ENCODE data around the gene DHX9.
"Not testable (repeated sequence)": the region's sequence is repeated elsewhere in the genome, so short reads cannot be mapped to it uniquely, and the experiment has no call there.

The DHX9 gene

DNA sequence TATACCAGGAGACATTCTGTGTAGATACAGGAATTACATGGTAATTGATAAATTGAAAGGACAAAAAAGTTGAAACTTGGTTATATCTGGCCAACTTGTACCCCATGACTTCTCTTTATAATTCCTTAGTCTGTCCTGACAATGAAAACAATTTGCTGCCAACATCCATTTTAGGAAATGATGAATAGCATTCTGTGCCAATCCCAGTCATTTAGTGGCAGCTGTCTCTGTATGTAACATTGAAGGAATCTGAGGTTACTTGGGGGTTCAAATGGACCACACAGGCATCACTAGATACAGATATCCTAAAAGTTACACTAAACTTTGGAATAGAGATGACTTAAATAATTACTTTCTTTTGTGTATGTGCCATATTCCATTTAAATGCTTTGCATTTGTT lies 38.2 kb downstream of the DHX9 start:
- TF ChIP-seq TAF1 (IDR thresholded peaks at IDR 0.05; ENCODE audit: low read depth, low read length) (no peak), POLR2A (IDR thresholded peaks at IDR 0.05; ENCODE audit: low read depth, low read length) (no peak), SPI1 (IDR thresholded peaks at IDR 0.05; ENCODE audit: low read depth, low read length) (no peak), PAX5 (IDR thresholded peaks at IDR 0.05; ENCODE audit: insufficient read depth, low read length, severe bottlenecking) (no peak)
- DNase-seq (ENCODE audit: insufficient read length, low spot score) (no peak), FAIRE-seq (no peak)

GRCh38 chr1:182877842-182878241 lies 38.7 kb downstream of the DHX9 start:
- DNase-seq (ENCODE audit: insufficient read length, low spot score) (no peak), FAIRE-seq (no peak)
- no peak for TF ChIP-seq PAX5 (IDR thresholded peaks at IDR 0.05; ENCODE audit: insufficient read depth, low read length, severe bottlenecking)
- no peak for TF ChIP-seq POLR2A (IDR thresholded peaks at IDR 0.05; ENCODE audit: low read depth, low read length)
- no peak for TF ChIP-seq SPI1 (IDR thresholded peaks at IDR 0.05; ENCODE audit: low read depth, low read length)
- TF ChIP-seq POU2F2 (IDR thresholded peaks at IDR 0.05; ENCODE audit: low read depth, low read length): no peak
- TF ChIP-seq TAF1 (IDR thresholded peaks at IDR 0.05; ENCODE audit: low read depth, low read length): no peak
- no peak for TF ChIP-seq POLR2AphosphoS5 (IDR thresholded peaks at IDR 0.05; ENCODE audit: low read depth, low read length)

DNA sequence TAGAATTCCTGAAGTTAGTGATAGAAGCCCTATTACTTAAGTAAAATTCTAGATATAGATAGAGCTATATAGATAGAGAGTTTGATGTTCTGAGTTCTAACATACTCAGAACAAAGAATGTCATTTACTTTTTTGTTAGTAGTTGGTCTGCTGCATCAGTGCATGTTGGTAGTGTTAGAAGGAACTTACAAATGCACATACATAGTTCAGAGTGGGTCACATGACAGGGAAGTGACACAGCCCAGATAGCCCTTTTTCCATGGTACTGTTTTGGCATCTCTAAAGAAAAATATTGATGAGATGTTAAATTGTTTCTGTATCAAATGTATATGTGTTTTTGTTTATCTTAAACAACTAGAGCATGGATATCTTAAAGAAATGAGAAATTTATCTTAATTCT lies 45.7 kb downstream of the DHX9 start:
- FAIRE-seq (no peak), DNase-seq (ENCODE audit: insufficient read length, low spot score) (no peak)
- no peak for TF ChIP-seq POU2F2 (IDR thresholded peaks at IDR 0.05; ENCODE audit: low read depth, low read length)
- TF ChIP-seq TAF1 (IDR thresholded peaks at IDR 0.05; ENCODE audit: low read depth, low read length): no peak
- no peak for TF ChIP-seq PAX5 (IDR thresholded peaks at IDR 0.05; ENCODE audit: insufficient read depth, low read length, severe bottlenecking)
- no peak for TF ChIP-seq SPI1 (IDR thresholded peaks at IDR 0.05; ENCODE audit: low read depth, low read length)
- TF ChIP-seq POLR2AphosphoS5 (IDR thresholded peaks at IDR 0.05; ENCODE audit: low read depth, low read length): no peak
- no peak for TF ChIP-seq POLR2A (IDR thresholded peaks at IDR 0.05; ENCODE audit: low read depth, low read length)

DNA sequence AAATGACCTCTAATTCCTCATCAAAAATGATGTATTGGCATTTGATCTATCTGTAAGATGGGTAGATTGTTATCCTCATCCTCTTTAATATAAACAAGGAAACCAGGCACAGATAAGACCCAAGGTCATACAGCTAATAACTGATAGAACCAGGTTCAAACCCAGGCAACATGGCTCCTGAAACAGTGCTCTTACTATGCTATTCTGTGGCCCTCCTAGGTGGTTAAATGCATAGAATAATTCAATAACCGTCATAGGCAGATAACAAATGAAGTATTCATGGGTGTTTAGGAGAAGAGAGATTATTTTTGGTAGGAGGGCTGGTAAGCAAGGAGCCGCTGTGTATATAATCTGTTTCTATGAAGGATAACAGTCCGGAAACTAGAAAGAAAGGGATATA lies 46.4 kb downstream of the DHX9 start:
- no peak for FAIRE-seq
- no peak for DNase-seq (ENCODE audit: insufficient read length, low spot score)
- TF ChIP-seq TAF1 (IDR thresholded peaks at IDR 0.05; ENCODE audit: low read depth, low read length): no peak
- no peak for TF ChIP-seq SPI1 (IDR thresholded peaks at IDR 0.05; ENCODE audit: low read depth, low read length)
- no peak for TF ChIP-seq POLR2A (IDR thresholded peaks at IDR 0.05; ENCODE audit: low read depth, low read length)
- no peak for TF ChIP-seq PAX5 (IDR thresholded peaks at IDR 0.05; ENCODE audit: insufficient read depth, low read length, severe bottlenecking)
- no peak for TF ChIP-seq POLR2AphosphoS5 (IDR thresholded peaks at IDR 0.05; ENCODE audit: low read depth, low read length)
- no peak for TF ChIP-seq POU2F2 (IDR thresholded peaks at IDR 0.05; ENCODE audit: low read depth, low read length)

DNA sequence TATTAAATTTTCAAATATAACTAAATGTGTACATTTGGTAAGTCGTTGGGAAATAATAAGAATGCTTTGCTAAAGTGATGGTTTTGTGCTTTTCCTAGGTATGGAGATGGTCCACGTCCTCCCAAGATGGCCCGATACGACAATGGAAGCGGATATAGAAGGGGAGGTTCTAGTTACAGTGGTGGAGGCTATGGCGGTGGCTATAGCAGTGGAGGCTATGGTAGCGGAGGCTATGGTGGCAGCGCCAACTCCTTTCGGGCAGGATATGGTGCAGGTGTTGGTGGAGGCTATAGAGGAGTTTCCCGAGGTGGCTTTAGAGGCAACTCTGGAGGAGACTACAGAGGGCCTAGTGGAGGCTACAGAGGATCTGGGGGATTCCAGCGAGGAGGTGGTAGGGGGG lies 47.8 kb downstream of the DHX9 start:
- FAIRE-seq: no peak
- TF ChIP-seq PAX5 (IDR thresholded peaks at IDR 0.05; ENCODE audit: insufficient read depth, low read length, severe bottlenecking) (no peak), SPI1 (IDR thresholded peaks at IDR 0.05; ENCODE audit: low read depth, low read length) (no peak), POLR2AphosphoS5 (IDR thresholded peaks at IDR 0.05; ENCODE audit: low read depth, low read length) (no peak), TAF1 (IDR thresholded peaks at IDR 0.05; ENCODE audit: low read depth, low read length) (no peak), POU2F2 (IDR thresholded peaks at IDR 0.05; ENCODE audit: low read depth, low read length) (no peak), POLR2A (IDR thresholded peaks at IDR 0.05; ENCODE audit: low read depth, low read length) (no peak)
- no peak for DNase-seq (ENCODE audit: insufficient read length, low spot score)

- DNase-seq (ENCODE audit: insufficient read length, low spot score): no peak
- no peak for FAIRE-seq
- TF ChIP-seq POLR2AphosphoS5 (IDR thresholded peaks at IDR 0.05; ENCODE audit: low read depth, low read length) (peak; percentile 55; the same call in 1 of the 2 replicates), POLR2A (IDR thresholded peaks at IDR 0.05; ENCODE audit: low read depth, low read length) (peak; percentile 45; the same call in 1 of the 2 replicates), TAF1 (IDR thresholded peaks at IDR 0.05; ENCODE audit: low read depth, low read length) (no peak)
Observed at GRCh38 chr1:182888736-182889531, 49.8 kb downstream of the DHX9 start.

DNA sequence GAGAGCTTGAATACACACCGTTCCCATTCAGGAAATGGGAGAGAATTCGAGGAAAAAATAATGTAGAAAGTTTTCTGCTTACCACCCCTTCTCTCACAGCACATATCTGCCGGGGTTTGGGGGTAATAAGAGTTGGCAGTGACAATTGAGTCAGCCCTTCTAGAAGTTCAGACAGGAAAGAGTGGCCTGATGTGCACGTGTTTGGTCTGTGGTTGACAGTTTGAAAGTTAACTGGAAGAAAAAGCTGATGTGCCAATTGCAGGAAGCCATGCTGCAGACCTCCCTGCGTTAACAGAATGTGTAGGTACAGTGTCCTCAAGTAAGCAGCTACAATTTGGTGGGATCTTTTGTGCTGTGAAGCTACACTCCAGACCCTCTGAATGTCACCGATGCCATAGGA lies 50.9 kb downstream of the DHX9 start:
- FAIRE-seq (peak; percentile 72), DNase-seq (ENCODE audit: insufficient read length, low spot score) (no peak)
- no peak for TF ChIP-seq SPI1 (IDR thresholded peaks at IDR 0.05; ENCODE audit: low read depth, low read length)
- peak; percentile 63; the same call in 1 of the 2 replicates for TF ChIP-seq POLR2AphosphoS5 (IDR thresholded peaks at IDR 0.05; ENCODE audit: low read depth, low read length)

DNA sequence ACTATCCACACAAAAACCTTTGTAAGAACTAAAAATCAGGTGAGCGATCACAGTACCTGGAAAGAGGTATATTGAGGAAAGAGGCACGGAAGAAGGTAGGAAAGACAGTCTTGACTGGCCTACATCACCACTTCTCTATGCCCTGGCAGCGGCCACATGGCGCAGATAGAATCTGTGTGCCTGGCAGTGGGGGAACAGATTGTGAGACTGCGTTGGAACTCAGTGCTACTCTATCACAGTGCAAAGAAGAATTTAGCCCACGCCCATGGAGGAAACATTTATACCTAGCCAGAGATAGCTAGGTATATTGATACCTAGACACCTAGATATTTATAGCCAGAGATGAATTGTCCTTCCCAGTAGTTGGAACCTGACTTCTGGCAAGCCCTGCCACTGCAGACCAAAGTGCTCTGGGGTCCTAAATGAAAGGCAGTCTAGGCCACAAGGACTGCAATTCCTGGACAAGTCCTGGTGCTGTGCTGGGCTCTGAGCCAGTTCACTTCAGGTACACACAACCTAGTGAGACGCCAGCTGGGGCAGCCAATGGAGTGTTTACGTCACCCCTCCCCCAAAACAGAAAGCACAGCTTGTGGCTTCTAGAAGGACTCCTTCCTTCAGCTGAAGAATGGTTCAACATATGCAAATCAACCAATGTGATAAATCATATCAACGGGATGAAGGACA lies 51.9 kb downstream of the DHX9 start:
- no peak for TF ChIP-seq TAF1 (IDR thresholded peaks at IDR 0.05; ENCODE audit: low read depth, low read length)
- TF ChIP-seq POLR2AphosphoS5 (IDR thresholded peaks at IDR 0.05; ENCODE audit: low read depth, low read length): no peak
- no peak for TF ChIP-seq SPI1 (IDR thresholded peaks at IDR 0.05; ENCODE audit: low read depth, low read length)
- TF ChIP-seq PAX5 (IDR thresholded peaks at IDR 0.05; ENCODE audit: insufficient read depth, low read length, severe bottlenecking): no peak
- no peak for TF ChIP-seq POU2F2 (IDR thresholded peaks at IDR 0.05; ENCODE audit: low read depth, low read length)
- no peak for TF ChIP-seq POLR2A (IDR thresholded peaks at IDR 0.05; ENCODE audit: low read depth, low read length)
- DNase-seq (ENCODE audit: insufficient read length, low spot score): no peak
- no peak for FAIRE-seq

DNA sequence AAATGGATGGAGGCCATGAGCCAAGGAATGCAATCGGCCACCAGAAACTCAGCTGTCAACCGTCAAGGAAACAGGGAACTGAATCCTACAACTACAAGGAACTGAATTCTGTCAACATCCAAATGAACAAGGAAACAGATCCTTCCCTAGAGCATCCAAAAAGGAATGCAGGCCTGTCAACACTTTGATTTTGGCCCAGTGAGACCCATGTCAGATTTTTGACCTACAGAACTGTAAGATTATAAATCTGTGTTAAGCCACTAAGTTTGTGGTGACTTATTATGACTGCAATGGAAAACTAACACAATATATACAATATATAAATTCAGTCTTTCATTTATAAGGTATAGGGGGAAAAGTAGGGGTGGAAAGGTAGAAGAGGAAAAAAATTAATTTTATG lies 58.5 kb downstream of the DHX9 start:
- no peak for FAIRE-seq
- DNase-seq (ENCODE audit: insufficient read length, low spot score): no peak
- TF ChIP-seq POU2F2 (IDR thresholded peaks at IDR 0.05; ENCODE audit: low read depth, low read length) (no peak), POLR2AphosphoS5 (IDR thresholded peaks at IDR 0.05; ENCODE audit: low read depth, low read length) (no peak), TAF1 (IDR thresholded peaks at IDR 0.05; ENCODE audit: low read depth, low read length) (no peak), POLR2A (IDR thresholded peaks at IDR 0.05; ENCODE audit: low read depth, low read length) (no peak), SPI1 (IDR thresholded peaks at IDR 0.05; ENCODE audit: low read depth, low read length) (no peak), PAX5 (IDR thresholded peaks at IDR 0.05; ENCODE audit: insufficient read depth, low read length, severe bottlenecking) (no peak)

DNA sequence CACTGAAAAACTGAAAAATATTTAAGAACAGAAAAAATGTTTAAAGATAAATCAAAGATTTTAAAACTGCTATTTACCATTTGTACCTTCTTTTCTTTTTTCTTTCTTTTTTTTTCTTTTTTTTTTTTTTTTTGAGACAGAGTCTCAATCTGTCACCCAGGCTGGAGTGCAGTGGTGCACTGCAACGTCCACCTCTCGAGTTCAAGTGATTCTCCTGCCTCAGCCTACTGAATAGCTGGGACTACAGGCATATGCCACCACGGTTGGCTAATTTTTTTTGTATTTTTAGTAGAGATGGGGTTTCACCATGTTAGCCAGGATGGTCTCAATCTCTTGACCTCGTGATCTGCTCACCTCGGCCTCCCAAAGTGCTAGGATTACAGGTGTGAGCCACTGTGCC lies 62.8 kb downstream of the DHX9 start:
- FAIRE-seq: not testable (repeated sequence)

More for the DNA sequence above, 62.8 kb downstream of the DHX9 start:
- not testable (repeated sequence) for DNase-seq (ENCODE audit: insufficient read length, low spot score)
